NCI-H82 treated with DMSO at 0.1 percent for 48 hours (cell line): ENCODE results near the gene MRPL55.

Experiments
- DNase-seq: peaks from one replicate; lab custom pipeline; 2025; ENCODE audit not compliant: unreplicated experiment; lab: John Stamatoyannopoulos, UW

The MRPL55 gene

GRCh38 chr1:228088586-228089498 lies 20.3 kb downstream of the MRPL55 start:
- no peak for DNase-seq

- DNase-seq, result no peak
These were observed 21.3 kb downstream of the MRPL55 start for GRCh38 chr1:228087771-228088251.

- no peak for DNase-seq
These were observed 23.7 kb downstream of the MRPL55 start for GRCh38 chr1:228085287-228085951.

- DNase-seq, result no peak
These were observed 24.3 kb downstream of the MRPL55 start for GRCh38 chr1:228084797-228085196.

GRCh38 chr1:228084325-228084724 lies 24.8 kb downstream of the MRPL55 start:
- no peak for DNase-seq

GRCh38 chr1:228083871-228084278 lies 25.2 kb downstream of the MRPL55 start:
- no peak for DNase-seq

GRCh38 chr1:228082918-228083870 lies 25.9 kb downstream of the MRPL55 start:
- DNase-seq, result no peak

- DNase-seq, result peak; percentile 78
These were observed 26.7 kb downstream of the MRPL55 start, which contains the start of gene ARF1 for GRCh38 chr1:228082214-228082917. Gene ARF1, plus strand, starts transcription at chr1:228082708. Its CDS starts 14,407 bp downstream, at chr1:228097115.

- no peak for DNase-seq
These were observed 27.4 kb downstream of the MRPL55 start for GRCh38 chr1:228081578-228082213.

- DNase-seq, result no peak
These were observed 28.0 kb downstream of the MRPL55 start for GRCh38 chr1:228081144-228081543.

GRCh38 chr1:228079601-228080263 lies 29.4 kb downstream of the MRPL55 start:
- DNase-seq, result no peak

- no peak for DNase-seq
These were observed 30.1 kb downstream of the MRPL55 start for GRCh38 chr1:228079013-228079412.

GRCh38 chr1:228077565-228078330 lies 31.4 kb downstream of the MRPL55 start:
- no peak for DNase-seq

GRCh38 chr1:228076796-228077430 lies 32.2 kb downstream of the MRPL55 start:
- no peak for DNase-seq

- no peak for DNase-seq
These were observed 33.3 kb downstream of the MRPL55 start for GRCh38 chr1:228075801-228076271.

GRCh38 chr1:228074954-228075730 lies 34.0 kb downstream of the MRPL55 start:
- DNase-seq, result no peak
